Measurements from ENCODE around the gene RSRP1. TPM values are rescaled to one million over a fixed set of nuclear protein-coding genes. Genes with fewer than 3 reads are reported as not detected.
A peak's percentile ranks its signal among the peaks of the same experiment; 100 is the strongest.

RSRP1 gene
- total RNA-seq, 1 experiment from 2014 or later, result 33.8 TPM

DNA sequence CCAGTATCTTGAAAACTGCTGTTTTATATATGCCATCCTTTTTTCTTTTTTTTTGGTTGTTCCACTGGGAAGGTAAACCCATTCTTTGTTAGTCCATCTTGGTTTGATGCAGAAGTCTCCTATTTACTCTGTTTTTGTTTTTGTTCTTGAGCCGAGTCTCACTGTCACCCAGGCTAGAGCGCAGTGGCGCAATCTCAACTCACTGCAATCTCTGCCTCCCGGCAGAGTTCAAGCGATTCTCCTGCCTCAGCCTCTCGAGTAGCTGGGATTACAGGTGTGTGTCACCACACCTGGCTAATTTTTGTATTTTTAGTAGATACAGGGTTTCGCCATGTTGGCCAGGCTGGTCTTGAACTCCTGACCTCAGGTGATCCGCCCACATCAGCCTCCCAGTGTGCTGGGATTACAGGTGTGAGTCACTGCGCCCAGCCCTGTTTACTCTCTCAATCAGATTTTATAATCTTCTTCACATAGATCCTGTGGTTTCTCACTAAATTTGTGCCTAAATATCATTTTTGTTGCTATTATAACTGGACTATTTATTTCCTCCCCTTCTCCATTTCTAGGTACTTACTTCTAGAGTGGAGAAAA lies 27.5 kb downstream of the RSRP1 start:
- no peak for DNase-seq (ENCODE audit: low read depth)

DNA sequence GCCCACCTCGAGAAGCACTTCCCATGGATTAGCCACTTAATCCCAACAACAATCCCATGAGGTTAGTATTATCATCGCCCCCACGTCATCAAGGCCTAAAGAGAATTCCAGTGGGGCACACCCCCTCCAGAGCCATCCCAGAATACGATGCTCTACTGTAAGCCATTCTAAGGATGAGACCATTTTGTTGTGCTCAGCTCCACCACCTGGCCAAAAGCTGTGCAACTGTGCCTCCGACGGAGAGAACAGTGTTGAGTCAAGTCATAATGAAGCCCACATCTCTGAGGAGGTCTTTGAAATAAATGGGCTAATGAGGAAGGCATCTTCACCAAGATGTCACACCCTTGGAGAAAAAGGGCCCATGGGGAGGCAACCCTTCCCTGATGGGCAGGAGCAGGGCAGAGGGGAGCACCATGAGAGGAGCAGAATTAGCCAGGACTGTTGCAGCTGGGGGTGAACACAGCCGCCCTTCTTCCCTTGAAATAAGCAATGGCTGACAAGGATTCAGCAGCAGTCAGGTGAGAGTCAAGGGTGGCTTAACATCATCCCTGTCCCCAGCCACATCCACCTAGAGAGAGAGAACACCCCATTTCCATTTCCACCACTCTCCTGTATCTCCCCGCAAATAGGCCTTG lies 29.5 kb downstream of the RSRP1 start:
- no peak for DNase-seq (ENCODE audit: low read depth)

DNA sequence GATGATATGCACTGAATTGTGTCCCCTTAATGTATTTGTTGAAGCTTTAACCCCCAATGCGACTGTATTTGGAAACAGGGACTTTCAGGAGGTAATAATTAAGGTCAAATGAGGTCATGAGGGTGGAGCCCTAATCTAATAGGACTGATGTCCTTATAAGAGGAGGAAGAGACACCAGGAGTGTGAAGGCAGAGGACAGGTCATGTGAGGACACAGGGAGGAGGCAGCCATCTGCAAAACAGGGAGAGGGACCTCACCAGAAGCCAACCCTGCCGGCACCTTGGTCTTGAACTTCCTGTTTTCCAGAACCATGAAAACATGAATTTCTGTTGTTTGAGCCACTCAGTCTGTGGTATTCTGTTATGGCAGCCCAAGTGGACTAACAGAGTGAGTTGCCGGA lies 30.2 kb downstream of the RSRP1 start:
- no peak for DNase-seq (ENCODE audit: low read depth)

- no peak for DNase-seq (ENCODE audit: low read depth)
Measured at GRCh38 chr1:25216123-25216522, 31.1 kb downstream of the RSRP1 start.

DNA sequence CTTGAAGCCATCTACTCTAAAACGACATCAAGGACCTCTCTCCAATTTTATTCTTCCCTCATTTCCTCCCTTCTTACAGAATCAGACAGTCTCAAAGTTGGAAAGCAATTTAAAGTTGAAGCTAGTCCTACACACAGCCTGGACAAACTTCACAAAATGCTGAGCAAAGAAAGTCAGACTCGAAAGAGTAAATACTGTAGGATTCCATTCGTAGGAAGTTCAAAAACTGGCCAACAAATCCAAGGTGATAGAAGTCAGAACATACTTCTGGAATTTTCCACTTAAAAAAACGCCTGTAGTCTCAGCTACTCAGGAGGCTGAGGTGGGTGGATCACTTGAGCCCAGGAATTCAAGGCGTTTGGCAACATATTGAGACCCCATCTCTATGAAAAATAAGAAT lies 34.5 kb downstream of the RSRP1 start:
- DNase-seq (ENCODE audit: low read depth), result no peak

GRCh38 chr1:25210728-25211127 lies 36.5 kb downstream of the RSRP1 start:
- DNase-seq (ENCODE audit: low read depth), result no peak

DNA sequence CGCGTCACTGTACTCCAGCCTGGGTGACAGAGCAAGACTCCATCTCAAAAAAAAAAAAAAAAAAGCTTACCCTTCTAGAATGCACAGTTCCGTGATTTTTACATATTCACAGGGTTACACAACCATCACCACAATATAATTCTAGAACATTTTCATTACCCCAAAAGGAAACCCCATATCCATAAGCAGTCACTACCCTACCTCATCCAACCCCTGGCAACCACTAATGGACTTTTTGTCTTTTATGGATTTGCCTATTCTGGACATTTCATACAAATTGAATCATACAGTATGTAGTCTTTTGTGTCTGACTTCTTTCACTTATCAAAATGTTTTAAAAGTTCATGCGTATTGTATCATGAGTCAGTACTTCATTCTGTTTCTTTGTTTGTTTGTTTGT lies 37.7 kb downstream of the RSRP1 start:
- DNase-seq (ENCODE audit: low read depth), result no peak

- no peak for DNase-seq (ENCODE audit: low read depth)
Measured at GRCh38 chr1:25208561-25209222, 38.6 kb downstream of the RSRP1 start.

DNA sequence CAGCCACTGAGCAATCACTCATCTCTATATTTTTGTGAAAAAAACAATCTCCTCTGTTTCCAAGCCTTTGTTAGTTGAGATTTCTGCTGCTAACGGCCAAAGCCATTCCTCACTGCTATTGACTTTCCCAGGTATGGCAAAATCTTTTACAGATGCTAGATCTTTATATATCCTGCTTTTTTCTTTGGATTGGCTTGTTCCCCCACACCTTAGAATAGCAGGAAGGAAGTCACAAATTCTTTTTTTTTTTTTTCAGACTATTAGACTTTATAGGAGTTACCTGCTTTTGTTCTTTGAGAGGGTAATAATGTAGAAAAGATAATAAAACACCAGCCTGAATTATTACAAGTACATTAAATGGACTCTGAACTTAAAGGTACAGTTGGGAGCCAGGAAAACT lies 39.2 kb downstream of the RSRP1 start:
- no peak for DNase-seq (ENCODE audit: low read depth)

- DNase-seq (ENCODE audit: low read depth), result no peak
Measured at GRCh38 chr1:25206201-25206600, 41.1 kb downstream of the RSRP1 start.

- DNase-seq (ENCODE audit: low read depth), result no peak
Measured at GRCh38 chr1:25205786-25206185, 41.5 kb downstream of the RSRP1 start.

- peak; percentile 41 for DNase-seq (ENCODE audit: low read depth)
Measured at GRCh38 chr1:25204797-25205480, 42.3 kb downstream of the RSRP1 start.

- no peak for DNase-seq (ENCODE audit: low read depth)
Measured at GRCh38 chr1:25201006-25201405, 46.2 kb downstream of the RSRP1 start.

DNA sequence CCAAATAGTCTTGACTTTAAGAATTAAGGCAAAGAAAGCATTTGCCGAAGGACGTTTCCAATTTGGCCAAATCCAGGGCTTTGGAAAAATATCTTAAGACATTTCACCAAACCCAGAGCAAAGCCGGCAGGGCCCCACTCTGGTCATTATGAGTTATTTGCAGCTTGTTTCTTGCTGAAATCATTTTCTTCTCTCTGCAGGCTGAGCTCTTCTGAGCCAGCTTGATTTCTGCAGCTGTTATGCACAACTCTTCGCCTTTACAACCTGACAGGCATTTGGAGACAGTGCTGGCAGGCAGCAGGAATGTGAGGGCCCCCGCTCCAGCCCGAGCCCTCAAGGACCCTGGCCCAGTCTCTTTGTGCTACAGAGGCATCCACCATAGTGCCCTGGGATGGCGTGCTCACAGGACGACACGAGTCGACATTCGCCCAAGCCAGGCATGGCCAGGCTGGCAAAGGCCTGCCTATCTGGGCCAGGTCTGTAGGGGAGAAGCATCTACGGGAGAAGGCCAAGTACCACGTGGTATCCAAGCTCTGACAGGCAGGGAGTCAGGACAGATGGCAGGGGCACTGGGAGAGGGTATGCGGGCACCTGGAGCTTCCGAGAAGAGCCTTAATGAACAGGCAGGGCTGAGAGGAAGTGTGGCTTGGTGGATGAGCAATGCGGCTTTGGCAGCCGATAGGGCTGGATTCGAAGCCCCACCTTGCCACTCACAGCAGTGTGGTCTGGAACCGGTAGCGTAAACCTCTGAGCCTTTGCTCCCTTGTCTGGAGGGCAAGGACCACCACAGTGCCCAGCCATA lies 47.2 kb downstream of the RSRP1 start:
- DNase-seq (ENCODE audit: low read depth), result no peak

DNA sequence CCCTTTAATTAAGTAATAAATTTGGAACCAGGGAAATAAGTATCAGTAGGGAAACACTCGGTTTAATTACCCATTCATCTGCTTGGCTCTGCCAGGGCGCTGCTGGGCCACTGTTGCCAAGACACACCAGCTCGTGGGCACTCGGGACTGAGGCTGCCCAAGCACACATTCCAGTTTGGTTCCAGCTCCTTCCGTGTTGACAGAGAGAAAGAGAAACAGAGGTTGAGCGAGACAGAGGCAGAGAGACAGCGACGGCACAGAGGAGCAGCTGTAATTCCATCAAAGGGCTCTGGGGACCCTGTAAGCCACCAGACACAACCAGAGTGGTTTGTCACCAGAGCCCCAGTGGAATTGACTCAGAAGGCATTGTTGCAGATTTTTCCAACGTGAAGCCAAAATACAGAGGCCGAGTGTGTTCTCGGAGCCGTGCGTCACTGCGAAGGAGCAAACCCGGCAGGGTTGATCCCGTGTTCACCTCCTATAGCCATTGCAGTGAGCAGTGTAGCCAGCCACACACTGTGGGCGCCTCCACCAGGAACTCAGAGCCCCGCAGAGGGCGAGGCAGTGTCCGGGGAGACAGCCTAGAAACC lies 48.5 kb downstream of the RSRP1 start:
- DNase-seq (ENCODE audit: low read depth), result no peak

DNA sequence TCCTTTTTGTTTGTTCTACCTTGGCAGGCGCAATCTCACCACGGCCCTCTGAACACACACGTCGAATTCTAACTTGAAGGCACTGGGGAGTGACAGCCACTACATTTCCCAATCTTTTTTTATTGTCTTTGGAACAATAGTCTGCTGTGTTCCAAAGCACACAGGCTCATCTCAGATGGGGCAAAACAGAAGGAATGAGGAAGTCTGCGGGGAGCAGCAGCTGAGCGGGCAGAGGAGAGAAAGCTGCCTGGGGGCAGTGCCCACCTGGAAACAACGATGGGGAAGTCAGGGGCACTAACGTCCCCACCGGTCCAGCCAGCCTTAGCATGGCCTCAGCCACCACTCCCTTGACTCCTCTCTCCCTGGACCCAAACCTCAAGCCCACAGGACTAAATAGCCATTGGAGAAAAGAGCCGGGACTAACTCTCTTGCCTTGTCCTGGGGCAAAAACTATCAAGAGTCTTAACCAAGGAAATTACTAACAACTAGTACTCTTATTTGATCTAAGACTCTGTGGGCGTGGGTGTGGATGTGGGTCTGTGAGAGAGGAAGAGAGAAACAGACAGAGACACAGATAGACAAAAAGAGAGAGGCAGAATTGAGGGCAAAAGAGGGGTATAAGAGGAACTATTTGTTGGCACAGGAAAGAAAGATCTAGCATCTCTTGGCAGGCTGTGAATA lies 49.1 kb downstream of the RSRP1 start:
- DNase-seq (ENCODE audit: low read depth), result no peak

DNA sequence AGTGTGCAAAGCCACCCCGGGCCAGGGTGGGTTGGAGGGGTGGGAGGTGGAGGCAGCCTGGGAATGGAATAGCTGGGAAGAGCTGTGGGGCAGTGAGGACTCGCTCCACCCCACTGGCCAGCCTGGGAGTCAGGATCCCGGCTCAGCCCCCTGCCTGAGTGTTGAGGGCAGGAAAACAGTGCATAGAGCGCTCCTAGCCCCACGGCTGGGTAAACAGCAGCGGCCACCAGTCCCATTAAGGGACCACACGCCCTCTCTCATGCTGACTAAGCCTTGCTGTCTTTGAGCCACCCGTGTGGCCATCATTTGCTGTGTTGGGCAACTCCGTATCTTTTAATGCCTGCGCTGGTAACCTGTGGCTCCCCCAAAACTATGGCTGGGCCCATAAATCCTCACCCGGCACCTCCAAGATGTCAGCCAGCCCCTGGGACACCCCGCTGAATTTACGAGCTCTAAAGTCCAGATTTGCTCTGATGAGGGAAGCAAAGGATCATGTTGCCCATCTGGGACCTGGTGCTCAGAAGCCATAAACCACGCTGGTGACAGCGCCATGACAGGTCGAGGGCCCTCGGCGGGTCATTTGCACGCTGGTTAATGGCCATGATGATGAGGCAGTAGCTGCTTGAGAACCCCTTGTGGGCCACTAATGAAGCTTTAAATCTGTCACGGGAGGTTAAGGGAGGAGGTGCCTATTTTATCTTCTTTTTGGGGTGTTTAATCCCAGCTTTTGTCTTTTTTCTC lies 49.8 kb downstream of the RSRP1 start:
- no peak for DNase-seq (ENCODE audit: low read depth)

GRCh38 chr1:25196830-25197229 lies 50.4 kb downstream of the RSRP1 start:
- no peak for DNase-seq (ENCODE audit: low read depth)

- no peak for DNase-seq (ENCODE audit: low read depth)
Measured at GRCh38 chr1:25195835-25196234, 51.4 kb downstream of the RSRP1 start.

- DNase-seq (ENCODE audit: low read depth), result peak; percentile 32
Measured at GRCh38 chr1:25194572-25195020, 52.7 kb downstream of the RSRP1 start.
